Measurements from ENCODE around the gene CD74. TPM values are rescaled to one million over a fixed set of nuclear protein-coding genes. Genes with fewer than 3 reads are reported as not detected.

Gene CD74
- total RNA-seq, 1 donor from 2014 or later = 24.9 TPM

GRCh38 chr5:150389531-150390266, 23.0 kb downstream of the CD74 start:
- no peak overlapping the region for H3K27ac Mint-ChIP-seq
- no peak for DNase-seq (ENCODE audit: extremely low spot score, unreplicated experiment)
- no peak overlapping the region for H3K4me3 Mint-ChIP-seq
- H3K9me3 Mint-ChIP-seq = no peaks in the 10 kb centered on the region
- H3K36me3 Mint-ChIP-seq = peaks cover 16% of the 10 kb centered on the region
- H3K27me3 Mint-ChIP-seq = no peaks in the 10 kb centered on the region
- H3K4me1 Mint-ChIP-seq (ENCODE audit: unreplicated experiment) = peaks cover 13% of the 10 kb centered on the region
- TF ChIP-seq CTCF (conservative IDR thresholded peaks at IDR 0.05) = peak; percentile 23

GRCh38 chr5:150386024-150386855, 26.5 kb downstream of the CD74 start:
- TF ChIP-seq CTCF (conservative IDR thresholded peaks at IDR 0.05) = no peak
- no peaks in the 10 kb centered on the region for H3K27me3 Mint-ChIP-seq
- DNase-seq (ENCODE audit: extremely low spot score, unreplicated experiment) = no peak
- no peaks in the 10 kb centered on the region for H3K9me3 Mint-ChIP-seq
- H3K4me3 Mint-ChIP-seq = no peak overlapping the region
- H3K27ac Mint-ChIP-seq = no peak overlapping the region
- peaks cover 21% of the 10 kb centered on the region for H3K36me3 Mint-ChIP-seq
- H3K4me1 Mint-ChIP-seq (ENCODE audit: unreplicated experiment) = peaks cover 13% of the 10 kb centered on the region

GRCh38 chr5:150384701-150385100, 28.0 kb downstream of the CD74 start:
- Mint-ChIP-seq H3K9me3 (no peaks in the 10 kb centered on the region), H3K27me3 (no peaks in the 10 kb centered on the region), H3K4me1 (ENCODE audit: unreplicated experiment) (peaks cover 12% of the 10 kb centered on the region), H3K36me3 (peaks cover 16% of the 10 kb centered on the region), H3K4me3 (no peak overlapping the region), H3K27ac (no peak overlapping the region)
- no peak for DNase-seq (ENCODE audit: extremely low spot score, unreplicated experiment)
- no peak for TF ChIP-seq CTCF (conservative IDR thresholded peaks at IDR 0.05)

GRCh38 chr5:150377964-150378694, 34.6 kb downstream of the CD74 start:
- no peaks in the 10 kb centered on the region for H3K9me3 Mint-ChIP-seq
- no peak for TF ChIP-seq CTCF (conservative IDR thresholded peaks at IDR 0.05)
- H3K27ac Mint-ChIP-seq = peak overlapping the region; percentile 82
- H3K27me3 Mint-ChIP-seq = no peaks in the 10 kb centered on the region
- peaks cover 18% of the 10 kb centered on the region for H3K4me1 Mint-ChIP-seq (ENCODE audit: unreplicated experiment)
- peaks cover 29% of the 10 kb centered on the region for H3K36me3 Mint-ChIP-seq
- DNase-seq (ENCODE audit: extremely low spot score, unreplicated experiment) = no peak
- H3K4me3 Mint-ChIP-seq = peak overlapping the region; percentile 56
